A673 (cell line): ENCODE data around the gene TFB1M. TPM values are rescaled to one million over a fixed set of nuclear protein-coding genes. Genes with fewer than 3 reads are reported as not detected.

Source experiments
- BruUV-seq: library from RNA; stranded (reverse); fragments of 400-500 nt; replicated peaks from 2 replicates; lab custom pipeline; 2021; lab: Mats Ljungman, UMichigan
- CTCF ChIA-PET: fragments of 300-600 bp; sonication (Branson Sonifier 250); formaldehyde crosslinking; loops from one replicate; lab custom pipeline; 2022; ENCODE audit warnings: antibody characterized with exemption; lab: Charles Lee
- POLR2A ChIA-PET: fragments of 300-600 bp; sonication (Branson Sonifier 250); formaldehyde crosslinking; loops from one replicate; lab custom pipeline; 2022; ENCODE audit warnings: antibody characterized with exemption; ENCODE audit not compliant: low non-redundant PET; lab: Charles Lee
- DNase-seq: peaks from one replicate; pipeline ENCODE4 v3.0.0-alpha.2; 2015; ENCODE audit warnings: low spot score
- H3K27ac ChIP-seq: fragments of 200-600 bp; sonication (generic); 2 replicates; pipeline ENCODE4 v1.5.1; 2016; ENCODE audit warnings: mixed run types, low read depth, mild to moderate bottlenecking, mixed read lengths, antibody characterized with exemption, low read length; ENCODE audit not compliant: poor library complexity, severe bottlenecking
- H3K27me3 ChIP-seq: fragments of 200-600 bp; sonication (generic); replicated peaks from 2 replicates; pipeline ENCODE4 v1.6.1; 2017; ENCODE audit warnings: mixed run types, low read depth, mild to moderate bottlenecking, mixed read lengths, antibody characterized with exemption, low read length; ENCODE audit not compliant: insufficient read depth, poor library complexity
- H3K36me3 ChIP-seq: fragments of 200-600 bp; sonication (generic); 2 replicates; pipeline ENCODE4 v1.6.1; 2016; ENCODE audit warnings: mixed run types, mild to moderate bottlenecking, mixed read lengths, antibody characterized with exemption, low read length; ENCODE audit not compliant: insufficient read depth, poor library complexity, severe bottlenecking
- H3K4me1 ChIP-seq: fragments of 200-600 bp; sonication (generic); 2 replicates; pipeline ENCODE4 v1.6.1; 2017; ENCODE audit warnings: mixed run types, mild to moderate bottlenecking, mixed read lengths, antibody characterized with exemption, low read length; ENCODE audit not compliant: insufficient read depth, poor library complexity, severe bottlenecking
- H3K4me3 ChIP-seq: fragments of 200-600 bp; sonication (generic); 2 replicates; pipeline ENCODE4 v1.5.1; 2016; ENCODE audit warnings: low read depth, mixed run types, mild to moderate bottlenecking, mixed read lengths, low read length; ENCODE audit not compliant: poor library complexity, severe bottlenecking
- H3K9me3 ChIP-seq: fragments of 200-600 bp; sonication (generic); 2 replicates; pipeline ENCODE4 v1.6.1; 2016; ENCODE audit warnings: mixed run types, low read depth, mild to moderate bottlenecking, mixed read lengths, antibody characterized with exemption, low read length; ENCODE audit not compliant: poor library complexity, severe bottlenecking
- EZH2 ChIP-seq: fragments of 200-600 bp; sonication (generic); IDR thresholded peaks from 2 replicates; pipeline ENCODE4 v1.6.1; 2017; ENCODE audit warnings: borderline replicate concordance, low read depth, mild to moderate bottlenecking, mixed read lengths, antibody characterized with exemption, low read length; ENCODE audit not compliant: poor library complexity, severe bottlenecking
- intact Hi-C: fragments of 100-400 bp; cut with micrococcal nuclease; formaldehyde crosslinking; loops from one replicate; pipeline ENCODE4 v1.10.0; 2022; ENCODE audit not compliant: unreplicated experiment
- total RNA-seq: library from RNA; stranded (reverse); gene quantifications from 2 replicates; pipeline ENCODE4 v1.2.3, GENCODE V29; 2021
- TF ChIP-seq, protein P1 (sequence below): fragments of 300-800, 200-600 bp; sonication (generic); conservative IDR thresholded peaks from 2 replicates; pipeline ENCODE4 v1.5.1; 2017; ENCODE audit warnings: low read depth, mild to moderate bottlenecking, antibody characterized with exemption, low read length, moderate library complexity, mixed read lengths

The TFB1M gene
- total RNA-seq, 1 experiment from 2014 or later: 40.3 TPM

DNA sequence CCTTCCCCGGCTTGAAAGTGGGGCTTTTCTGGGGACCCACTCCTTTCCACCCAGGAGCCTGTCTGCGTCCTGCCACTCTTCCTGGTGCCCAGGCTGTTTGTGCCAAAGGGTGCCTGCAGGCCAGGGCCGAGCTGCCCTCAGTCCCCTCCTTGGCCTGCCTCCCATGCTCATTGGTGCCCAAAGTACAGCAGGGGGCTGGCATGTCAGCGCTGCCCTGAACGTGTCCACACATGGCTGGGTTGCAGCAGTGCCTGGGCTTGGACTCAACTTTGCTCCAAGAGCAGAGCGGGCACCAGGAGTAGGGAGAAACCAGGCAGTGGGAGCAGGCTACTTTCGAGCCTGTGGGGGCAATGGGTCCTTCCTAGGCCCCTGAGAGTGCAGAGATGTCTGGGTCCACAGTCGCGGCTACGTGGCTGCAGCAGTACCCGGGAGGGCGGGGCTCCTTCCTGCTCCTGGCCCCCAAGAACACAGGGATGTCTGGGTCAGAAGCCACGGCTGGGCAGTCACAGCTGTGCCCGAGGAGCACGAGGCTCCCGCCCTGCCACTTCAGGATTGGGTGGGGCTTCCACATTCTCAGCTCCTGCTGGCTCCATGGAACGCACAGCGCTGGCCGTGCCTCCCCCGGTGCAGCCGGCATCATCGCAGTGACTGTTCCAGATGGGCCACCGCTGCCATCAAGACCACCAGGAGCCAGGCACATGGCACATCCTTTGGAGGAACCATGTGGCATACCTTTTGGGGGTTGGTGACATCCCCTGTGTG lies 100.5 kb downstream of the TFB1M start:
- POLR2A ChIA-PET: no interaction called here
- DNase-seq: no peak
- CTCF ChIA-PET: no interaction called here

DNA sequence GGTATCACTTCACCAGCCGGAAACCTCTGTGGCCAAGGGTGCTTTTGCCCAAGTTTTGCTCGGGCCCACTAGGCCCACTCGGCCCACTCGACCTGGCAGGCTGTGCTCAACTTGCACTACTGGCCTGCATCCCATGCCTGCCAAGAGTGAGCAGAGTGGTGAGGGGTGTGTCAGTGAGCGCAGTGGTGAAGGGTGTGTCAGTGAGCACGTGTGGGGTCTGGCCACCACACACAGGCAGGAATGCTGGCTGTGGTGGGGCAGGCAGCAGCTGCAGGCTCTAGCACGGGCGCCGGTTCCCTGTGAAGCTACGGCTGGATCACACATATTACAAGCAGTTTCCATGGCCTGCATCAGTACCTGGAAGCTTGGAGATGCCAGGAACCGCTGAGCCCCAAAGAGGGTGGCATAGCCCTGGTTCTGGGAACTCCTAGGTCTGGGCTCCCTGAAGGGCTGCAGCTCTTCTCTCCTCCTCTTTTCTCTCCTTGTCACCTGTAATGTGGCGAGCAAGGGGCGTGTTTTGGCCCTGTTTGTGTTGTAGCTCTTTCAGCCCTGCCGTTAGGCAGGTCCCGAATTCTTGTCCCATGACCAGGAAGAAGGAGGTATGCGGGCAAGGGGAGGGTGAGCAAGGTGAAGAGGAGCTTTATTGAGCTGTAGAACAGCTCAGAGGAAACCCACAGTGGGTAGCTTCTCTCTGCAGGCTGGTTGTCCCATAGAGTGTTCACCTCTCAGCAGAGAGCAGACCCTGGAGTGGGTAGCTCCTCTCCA lies 101.5 kb downstream of the TFB1M start:
- Histone ChIP-seq H3K9me3 (no peaks in the 10 kb centered on the region), H3K27ac (no peak overlapping the region), H3K4me3 (no peak overlapping the region), H3K27me3 (no peaks in the 10 kb centered on the region), H3K4me1 (no peaks in the 10 kb centered on the region), H3K36me3 (no peaks in the 10 kb centered on the region)
- no TSS peak for BruUV-seq
- intact Hi-C loops: no loop called here
- no peak for DNase-seq
- ChIA-PET POLR2A (no interaction called here), CTCF (no interaction called here)
- TF ChIP-seq, protein P1, sequence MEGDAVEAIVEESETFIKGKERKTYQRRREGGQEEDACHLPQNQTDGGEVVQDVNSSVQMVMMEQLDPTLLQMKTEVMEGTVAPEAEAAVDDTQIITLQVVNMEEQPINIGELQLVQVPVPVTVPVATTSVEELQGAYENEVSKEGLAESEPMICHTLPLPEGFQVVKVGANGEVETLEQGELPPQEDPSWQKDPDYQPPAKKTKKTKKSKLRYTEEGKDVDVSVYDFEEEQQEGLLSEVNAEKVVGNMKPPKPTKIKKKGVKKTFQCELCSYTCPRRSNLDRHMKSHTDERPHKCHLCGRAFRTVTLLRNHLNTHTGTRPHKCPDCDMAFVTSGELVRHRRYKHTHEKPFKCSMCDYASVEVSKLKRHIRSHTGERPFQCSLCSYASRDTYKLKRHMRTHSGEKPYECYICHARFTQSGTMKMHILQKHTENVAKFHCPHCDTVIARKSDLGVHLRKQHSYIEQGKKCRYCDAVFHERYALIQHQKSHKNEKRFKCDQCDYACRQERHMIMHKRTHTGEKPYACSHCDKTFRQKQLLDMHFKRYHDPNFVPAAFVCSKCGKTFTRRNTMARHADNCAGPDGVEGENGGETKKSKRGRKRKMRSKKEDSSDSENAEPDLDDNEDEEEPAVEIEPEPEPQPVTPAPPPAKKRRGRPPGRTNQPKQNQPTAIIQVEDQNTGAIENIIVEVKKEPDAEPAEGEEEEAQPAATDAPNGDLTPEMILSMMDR: no peak
- no peak for TF ChIP-seq EZH2

More for the DNA sequence above, 100.5 kb downstream of the TFB1M start:
- no peaks in the 10 kb centered on the region for H3K27me3 ChIP-seq
- TF ChIP-seq EZH2: no peak
- TF ChIP-seq, protein P1: no peak
- intact Hi-C loops: no loop called here
- no peaks in the 10 kb centered on the region for H3K36me3 ChIP-seq
- BruUV-seq: no TSS peak
- no peaks in the 10 kb centered on the region for H3K9me3 ChIP-seq
- no peak overlapping the region for H3K27ac ChIP-seq
- H3K4me1 ChIP-seq: no peaks in the 10 kb centered on the region
- no peak overlapping the region for H3K4me3 ChIP-seq

DNA sequence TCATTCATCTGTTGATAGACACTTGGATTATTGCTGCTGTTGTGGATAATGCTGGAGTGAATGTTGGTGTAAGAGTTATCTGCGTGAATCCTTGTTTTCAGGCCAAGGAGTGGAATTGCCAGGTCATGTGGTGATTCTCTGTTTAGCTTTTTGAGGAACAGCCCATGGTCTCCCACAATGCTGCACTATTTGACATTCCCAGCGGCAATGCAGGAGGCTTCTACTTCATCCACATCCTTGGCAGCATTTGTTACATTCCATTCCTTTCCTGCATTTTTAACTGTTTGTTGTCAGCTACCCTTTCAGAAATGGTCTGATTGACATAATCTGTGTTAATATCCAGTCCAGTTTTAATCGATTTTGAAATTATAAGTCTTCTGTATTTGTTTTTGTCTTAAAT lies 102.2 kb downstream of the TFB1M start:
- Histone ChIP-seq H3K9me3 (no peaks in the 10 kb centered on the region), H3K36me3 (no peaks in the 10 kb centered on the region), H3K27ac (no peak overlapping the region), H3K4me1 (no peaks in the 10 kb centered on the region), H3K4me3 (no peak overlapping the region), H3K27me3 (no peaks in the 10 kb centered on the region)
- DNase-seq: no peak
- ChIA-PET POLR2A (no interaction called here), CTCF (no interaction called here)
- no TSS peak for BruUV-seq
- intact Hi-C loops: no loop called here
- TF ChIP-seq, protein P1: no peak
- no peak for TF ChIP-seq EZH2
